Progenitor cell of endocrine pancreas (in vitro differentiated cells): ENCODE measurements around the gene BARHL1. TPM values are rescaled to one million over a fixed set of nuclear protein-coding genes. Genes with fewer than 3 reads are reported as not detected.

ENCODE experiments used
- DNase-seq: peaks from one replicate; pipeline ENCODE4 v3.0.0; 2021; ENCODE audit warnings: low spot score; ENCODE audit not compliant: unreplicated experiment
- H3K27ac Mint-ChIP-seq: 2 replicates; pipeline ENCODE4 v1.8.0; 2021; ENCODE audit warnings: mild to moderate bottlenecking, moderate library complexity, mixed read lengths
- H3K27me3 Mint-ChIP-seq: 2 replicates; pipeline ENCODE4 v1.8.0; 2021; ENCODE audit warnings: mixed read lengths
- H3K36me3 Mint-ChIP-seq: 2 replicates; pipeline ENCODE4 v1.8.0; 2022; ENCODE audit warnings: mixed read lengths; ENCODE audit not compliant: insufficient read depth
- H3K4me1 Mint-ChIP-seq: 2 replicates; pipeline ENCODE4 v1.8.0; 2021; ENCODE audit warnings: low read depth, mixed read lengths
- H3K4me3 Mint-ChIP-seq: 2 replicates; pipeline ENCODE4 v1.8.0; 2021; ENCODE audit warnings: low read depth, mild to moderate bottlenecking, moderate library complexity, mixed read lengths
- H3K9me3 Mint-ChIP-seq: 2 replicates; pipeline ENCODE4 v1.8.0; 2021; ENCODE audit warnings: low read depth, mixed read lengths
- CTCF ChIP-seq: fragments of 200-600 bp; sonication (generic); IDR thresholded peaks from one replicate; pipeline ENCODE4 v1.5.0; 2021; ENCODE audit warnings: antibody characterized with exemption, mild to moderate bottlenecking; ENCODE audit not compliant: unreplicated experiment
- total RNA-seq: library from RNA; stranded (reverse); gene quantifications from 2 replicates; pipeline ENCODE4 v1.2.1, GENCODE V29; 2021

Gene BARHL1
- total RNA-seq, 1 donor from 2014 or later = not detected

- H3K4me1 Mint-ChIP-seq = no peaks in the 10 kb centered on the region
- DNase-seq = no peak
- no peak overlapping the region for H3K4me3 Mint-ChIP-seq
- no peaks in the 10 kb centered on the region for H3K9me3 Mint-ChIP-seq
- H3K27me3 Mint-ChIP-seq = peaks cover 70% of the 10 kb centered on the region
- H3K36me3 Mint-ChIP-seq = peaks cover 11% of the 10 kb centered on the region
- TF ChIP-seq CTCF = no peak
- peak overlapping the region; percentile 62 for H3K27ac Mint-ChIP-seq
These were observed 8.1 kb downstream of the BARHL1 start for GRCh38 chr9:132590318-132591182.

- Mint-ChIP-seq H3K36me3 (peaks cover 14% of the 10 kb centered on the region), H3K4me1 (no peaks in the 10 kb centered on the region), H3K27ac (no peak overlapping the region), H3K4me3 (no peak overlapping the region), H3K27me3 (peaks cover 63% of the 10 kb centered on the region), H3K9me3 (no peaks in the 10 kb centered on the region)
- no peak for DNase-seq
- TF ChIP-seq CTCF = no peak
These were observed 8.8 kb downstream of the BARHL1 start for GRCh38 chr9:132591244-132591643.

GRCh38 chr9:132591751-132592314, 9.4 kb downstream of the BARHL1 start:
- H3K36me3 Mint-ChIP-seq = peaks cover 18% of the 10 kb centered on the region
- no peaks in the 10 kb centered on the region for H3K4me1 Mint-ChIP-seq
- TF ChIP-seq CTCF = no peak
- no peaks in the 10 kb centered on the region for H3K9me3 Mint-ChIP-seq
- no peak overlapping the region for H3K27ac Mint-ChIP-seq
- no peak overlapping the region for H3K4me3 Mint-ChIP-seq
- H3K27me3 Mint-ChIP-seq = peaks cover 57% of the 10 kb centered on the region
- DNase-seq = no peak

GRCh38 chr9:132592451-132592850, 10.0 kb downstream of the BARHL1 start:
- H3K9me3 Mint-ChIP-seq = no peaks in the 10 kb centered on the region
- no peak for DNase-seq
- no peak for TF ChIP-seq CTCF
- no peak overlapping the region for H3K4me3 Mint-ChIP-seq
- no peak overlapping the region for H3K27ac Mint-ChIP-seq
- peaks cover 18% of the 10 kb centered on the region for H3K36me3 Mint-ChIP-seq
- H3K27me3 Mint-ChIP-seq = peaks cover 54% of the 10 kb centered on the region
- H3K4me1 Mint-ChIP-seq = no peaks in the 10 kb centered on the region

- Mint-ChIP-seq H3K4me3 (no peak overlapping the region), H3K36me3 (peaks cover 19% of the 10 kb centered on the region), H3K4me1 (no peaks in the 10 kb centered on the region), H3K27ac (no peak overlapping the region), H3K27me3 (peaks cover 37% of the 10 kb centered on the region), H3K9me3 (no peaks in the 10 kb centered on the region)
- no peak for TF ChIP-seq CTCF
- no peak for DNase-seq
These were observed 12.0 kb downstream of the BARHL1 start for GRCh38 chr9:132594412-132594811.
